Measurements from ENCODE around the gene MEIS2.

Gene MEIS2

DNA sequence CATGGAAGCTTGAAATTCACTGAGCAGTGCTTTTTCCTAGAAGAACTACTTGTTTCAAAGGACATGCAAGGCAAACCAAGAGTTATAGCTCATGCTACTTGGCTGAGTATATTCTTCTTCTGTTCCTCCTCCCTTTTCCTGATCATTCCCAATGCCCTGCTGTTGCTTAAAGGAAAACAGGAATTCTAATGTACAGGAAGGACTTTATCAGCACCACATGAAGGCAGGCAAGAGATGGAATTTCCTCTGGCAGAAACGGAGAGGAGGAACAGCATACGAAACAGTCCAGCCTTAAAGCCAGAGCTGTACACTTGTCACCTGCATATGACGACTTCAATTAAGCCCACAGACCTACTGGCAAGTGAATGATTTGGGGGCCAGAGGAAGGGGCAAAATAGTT lies 15.7 kb downstream of the MEIS2 start:
- no peak for TF ChIP-seq FOXM1 (IDR thresholded peaks at IDR 0.05; ENCODE audit: borderline replicate concordance, low read depth)
- TF ChIP-seq TCF12 (IDR thresholded peaks at IDR 0.05; ENCODE audit: low read depth), result no peak
- TF ChIP-seq, protein P1, sequence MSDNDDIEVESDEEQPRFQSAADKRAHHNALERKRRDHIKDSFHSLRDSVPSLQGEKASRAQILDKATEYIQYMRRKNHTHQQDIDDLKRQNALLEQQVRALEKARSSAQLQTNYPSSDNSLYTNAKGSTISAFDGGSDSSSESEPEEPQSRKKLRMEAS (IDR thresholded peaks at IDR 0.05), result no peak
- TF ChIP-seq RAD21 (IDR thresholded peaks at IDR 0.05; ENCODE audit: low read depth), result no peak
- no peak for TF ChIP-seq CEBPB (IDR thresholded peaks at IDR 0.05)
- TF ChIP-seq TEAD4 (IDR thresholded peaks at IDR 0.05), result no peak
- TF ChIP-seq ZBTB7A (IDR thresholded peaks at IDR 0.05; ENCODE audit: low read depth), result no peak

DNA sequence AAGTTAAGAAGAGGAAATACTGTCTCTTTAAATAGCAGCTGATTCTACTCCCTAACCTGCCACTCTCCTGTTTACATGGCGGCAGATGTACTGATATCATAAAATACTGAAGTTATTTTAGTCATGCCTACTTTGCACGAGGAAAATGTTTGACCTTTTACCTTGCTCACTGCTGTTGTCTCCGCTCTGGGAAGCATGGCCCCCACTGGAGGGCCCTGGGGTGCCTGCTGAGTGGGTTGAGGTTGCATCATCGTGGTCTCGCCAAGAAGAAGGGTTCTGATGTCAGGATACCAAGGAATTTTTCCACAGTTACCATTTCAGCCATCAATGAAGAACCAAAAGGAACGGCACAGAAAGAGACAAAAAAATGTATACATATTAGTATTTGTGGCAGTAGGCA lies 16.7 kb downstream of the MEIS2 start:
- TF ChIP-seq EGR1 (IDR thresholded peaks at IDR 0.05) (no peak), TCF12 (IDR thresholded peaks at IDR 0.05; ENCODE audit: low read depth) (no peak), TEAD4 (IDR thresholded peaks at IDR 0.05) (no peak), RAD21 (IDR thresholded peaks at IDR 0.05; ENCODE audit: low read depth) (no peak), FOXM1 (IDR thresholded peaks at IDR 0.05; ENCODE audit: borderline replicate concordance, low read depth) (no peak), EP300 (IDR thresholded peaks at IDR 0.05; ENCODE audit: borderline replicate concordance) (no peak), YY1 (IDR thresholded peaks at IDR 0.05; ENCODE audit: low read depth) (no peak), TAF1 (IDR thresholded peaks at IDR 0.05; ENCODE audit: low read depth) (no peak), NFIC (IDR thresholded peaks at IDR 0.05) (no peak), CEBPB (IDR thresholded peaks at IDR 0.05) (no peak), CREB1 (IDR thresholded peaks at IDR 0.05; ENCODE audit: low read depth) (no peak), ZBTB7A (IDR thresholded peaks at IDR 0.05; ENCODE audit: low read depth) (no peak)
- TF ChIP-seq, protein P2, sequence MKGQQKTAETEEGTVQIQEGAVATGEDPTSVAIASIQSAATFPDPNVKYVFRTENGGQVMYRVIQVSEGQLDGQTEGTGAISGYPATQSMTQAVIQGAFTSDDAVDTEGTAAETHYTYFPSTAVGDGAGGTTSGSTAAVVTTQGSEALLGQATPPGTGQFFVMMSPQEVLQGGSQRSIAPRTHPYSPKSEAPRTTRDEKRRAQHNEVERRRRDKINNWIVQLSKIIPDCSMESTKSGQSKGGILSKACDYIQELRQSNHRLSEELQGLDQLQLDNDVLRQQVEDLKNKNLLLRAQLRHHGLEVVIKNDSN (IDR thresholded peaks at IDR 0.05), result no peak
- TF ChIP-seq, protein P3, sequence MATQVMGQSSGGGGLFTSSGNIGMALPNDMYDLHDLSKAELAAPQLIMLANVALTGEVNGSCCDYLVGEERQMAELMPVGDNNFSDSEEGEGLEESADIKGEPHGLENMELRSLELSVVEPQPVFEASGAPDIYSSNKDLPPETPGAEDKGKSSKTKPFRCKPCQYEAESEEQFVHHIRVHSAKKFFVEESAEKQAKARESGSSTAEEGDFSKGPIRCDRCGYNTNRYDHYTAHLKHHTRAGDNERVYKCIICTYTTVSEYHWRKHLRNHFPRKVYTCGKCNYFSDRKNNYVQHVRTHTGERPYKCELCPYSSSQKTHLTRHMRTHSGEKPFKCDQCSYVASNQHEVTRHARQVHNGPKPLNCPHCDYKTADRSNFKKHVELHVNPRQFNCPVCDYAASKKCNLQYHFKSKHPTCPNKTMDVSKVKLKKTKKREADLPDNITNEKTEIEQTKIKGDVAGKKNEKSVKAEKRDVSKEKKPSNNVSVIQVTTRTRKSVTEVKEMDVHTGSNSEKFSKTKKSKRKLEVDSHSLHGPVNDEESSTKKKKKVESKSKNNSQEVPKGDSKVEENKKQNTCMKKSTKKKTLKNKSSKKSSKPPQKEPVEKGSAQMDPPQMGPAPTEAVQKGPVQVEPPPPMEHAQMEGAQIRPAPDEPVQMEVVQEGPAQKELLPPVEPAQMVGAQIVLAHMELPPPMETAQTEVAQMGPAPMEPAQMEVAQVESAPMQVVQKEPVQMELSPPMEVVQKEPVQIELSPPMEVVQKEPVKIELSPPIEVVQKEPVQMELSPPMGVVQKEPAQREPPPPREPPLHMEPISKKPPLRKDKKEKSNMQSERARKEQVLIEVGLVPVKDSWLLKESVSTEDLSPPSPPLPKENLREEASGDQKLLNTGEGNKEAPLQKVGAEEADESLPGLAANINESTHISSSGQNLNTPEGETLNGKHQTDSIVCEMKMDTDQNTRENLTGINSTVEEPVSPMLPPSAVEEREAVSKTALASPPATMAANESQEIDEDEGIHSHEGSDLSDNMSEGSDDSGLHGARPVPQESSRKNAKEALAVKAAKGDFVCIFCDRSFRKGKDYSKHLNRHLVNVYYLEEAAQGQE (IDR thresholded peaks at IDR 0.05; ENCODE audit: low read depth), result no peak
- TF ChIP-seq, protein P1 (IDR thresholded peaks at IDR 0.05), result no peak

DNA sequence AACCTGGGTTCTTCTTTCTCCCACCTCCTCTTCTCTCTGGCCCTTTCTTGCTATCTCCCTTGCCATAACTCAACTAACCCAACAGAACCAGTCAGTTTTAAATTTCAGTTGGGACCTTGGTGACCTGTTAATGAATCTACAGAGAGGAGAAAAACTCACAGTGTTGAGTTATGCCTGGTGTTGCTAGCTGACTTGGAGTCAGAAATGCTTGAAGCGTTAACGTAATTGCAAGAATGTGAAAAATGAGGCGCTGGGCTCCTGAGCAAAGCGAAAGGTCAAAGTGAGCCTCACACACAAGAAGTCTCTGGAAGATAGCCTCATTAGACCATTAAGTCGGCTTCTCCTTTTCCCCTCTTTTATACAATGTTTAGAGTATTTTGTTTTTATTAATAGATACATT lies 18.4 kb downstream of the MEIS2 start:
- no peak for TF ChIP-seq NFIC (IDR thresholded peaks at IDR 0.05)
- TF ChIP-seq, protein P1 (IDR thresholded peaks at IDR 0.05), result no peak
- no peak for TF ChIP-seq TAF1 (IDR thresholded peaks at IDR 0.05; ENCODE audit: low read depth)
- no peak for TF ChIP-seq EP300 (IDR thresholded peaks at IDR 0.05; ENCODE audit: borderline replicate concordance)
- no peak for TF ChIP-seq RAD21 (IDR thresholded peaks at IDR 0.05; ENCODE audit: low read depth)
- TF ChIP-seq, protein P3 (IDR thresholded peaks at IDR 0.05; ENCODE audit: low read depth), result no peak
- TF ChIP-seq ZBTB7A (IDR thresholded peaks at IDR 0.05; ENCODE audit: low read depth), result no peak
- TF ChIP-seq YY1 (IDR thresholded peaks at IDR 0.05; ENCODE audit: low read depth), result no peak
- no peak for TF ChIP-seq EGR1 (IDR thresholded peaks at IDR 0.05)
- no peak for TF ChIP-seq CREB1 (IDR thresholded peaks at IDR 0.05; ENCODE audit: low read depth)
- TF ChIP-seq, protein P2 (IDR thresholded peaks at IDR 0.05), result no peak
- TF ChIP-seq FOXM1 (IDR thresholded peaks at IDR 0.05; ENCODE audit: borderline replicate concordance, low read depth), result no peak
- TF ChIP-seq TEAD4 (IDR thresholded peaks at IDR 0.05), result no peak

DNA sequence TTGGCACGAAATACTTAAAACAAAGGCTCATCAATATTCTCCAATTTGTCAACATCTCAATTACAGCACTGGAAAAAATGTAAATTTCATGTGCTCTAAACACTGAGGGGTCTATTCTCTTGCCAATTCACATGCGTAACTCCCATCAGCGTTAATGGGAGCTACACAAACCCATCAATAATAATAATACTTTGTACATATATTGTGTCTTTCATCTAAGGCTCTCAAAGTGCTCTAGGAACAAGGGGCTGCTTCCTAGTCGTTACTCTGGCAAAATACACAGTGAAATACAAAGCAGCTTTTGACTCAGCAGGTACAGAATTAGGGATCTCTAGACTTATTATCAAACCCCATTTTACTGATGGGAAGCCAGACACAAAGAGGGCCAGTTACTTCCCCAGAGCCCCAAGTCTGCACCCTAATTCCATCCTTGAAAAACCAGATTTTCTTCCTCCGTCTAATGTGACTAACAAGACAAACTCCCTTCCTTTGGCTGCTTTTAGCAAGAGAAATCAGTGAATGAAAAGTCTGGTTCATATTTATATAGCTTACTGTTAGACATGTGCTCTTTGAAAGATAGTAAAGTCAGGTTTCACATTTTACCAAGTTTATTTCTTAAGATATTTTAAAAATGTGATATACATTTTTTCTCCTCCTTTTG lies 20.0 kb downstream of the MEIS2 start:
- TF ChIP-seq EGR1 (IDR thresholded peaks at IDR 0.05), result no peak
- TF ChIP-seq YY1 (IDR thresholded peaks at IDR 0.05; ENCODE audit: low read depth), result no peak
- TF ChIP-seq, protein P1 (IDR thresholded peaks at IDR 0.05), result no peak
- TF ChIP-seq CREB1 (IDR thresholded peaks at IDR 0.05; ENCODE audit: low read depth), result no peak
- no peak for TF ChIP-seq TAF1 (IDR thresholded peaks at IDR 0.05; ENCODE audit: low read depth)
- no peak for TF ChIP-seq ZBTB7A (IDR thresholded peaks at IDR 0.05; ENCODE audit: low read depth)

DNA sequence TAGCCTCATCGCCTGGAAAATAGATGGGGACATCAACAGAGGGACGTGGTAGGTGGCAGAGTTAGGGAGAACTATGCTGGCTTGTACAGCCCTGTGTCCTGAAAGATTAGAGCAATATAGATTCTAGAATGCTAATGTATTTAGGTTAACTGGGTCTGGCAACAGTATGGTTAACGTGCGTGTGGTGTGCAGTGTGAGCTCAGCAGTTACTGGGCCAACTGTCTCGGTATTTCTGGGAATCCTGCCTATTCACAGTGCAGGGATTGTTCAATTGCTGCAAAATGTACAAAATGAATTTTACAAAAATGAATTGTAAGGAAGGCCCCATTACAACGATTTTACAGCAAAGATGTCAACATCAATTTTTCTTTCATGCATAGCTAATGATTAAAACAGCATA lies 20.6 kb downstream of the MEIS2 start:
- no peak for TF ChIP-seq TAF1 (IDR thresholded peaks at IDR 0.05; ENCODE audit: low read depth)
- TF ChIP-seq, protein P1 (IDR thresholded peaks at IDR 0.05), result no peak

Measured in Ishikawa (cell line).